ENCODE results near the gene MRTFA.
"Not testable (repeated sequence)": the region's sequence is repeated elsewhere in the genome, so short reads cannot be mapped to it uniquely, and the experiment has no call there.

MRTFA gene

DNA sequence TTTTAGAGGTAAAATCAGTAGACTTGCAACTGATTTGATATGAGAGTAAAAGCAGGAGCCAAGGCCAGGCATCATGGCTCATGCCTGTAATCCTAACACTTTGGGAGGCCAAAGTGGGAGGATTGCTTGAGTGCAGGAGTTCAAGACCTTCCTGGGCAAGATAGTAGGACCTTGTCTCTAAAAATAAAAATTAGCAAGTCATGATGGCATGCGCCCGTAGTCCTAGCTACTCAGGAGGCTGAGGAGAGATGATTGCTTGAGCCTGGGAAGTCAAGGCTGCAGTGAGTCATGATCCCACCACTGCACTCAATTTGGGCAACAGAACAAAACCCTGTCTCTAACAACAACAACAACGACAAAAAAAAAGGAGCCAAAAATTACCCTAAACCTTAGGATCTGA, 252.6 kb downstream of the MRTFA start:
- no peak for DNase-seq (ENCODE audit: extremely low spot score, insufficient read length, low read depth)

DNA sequence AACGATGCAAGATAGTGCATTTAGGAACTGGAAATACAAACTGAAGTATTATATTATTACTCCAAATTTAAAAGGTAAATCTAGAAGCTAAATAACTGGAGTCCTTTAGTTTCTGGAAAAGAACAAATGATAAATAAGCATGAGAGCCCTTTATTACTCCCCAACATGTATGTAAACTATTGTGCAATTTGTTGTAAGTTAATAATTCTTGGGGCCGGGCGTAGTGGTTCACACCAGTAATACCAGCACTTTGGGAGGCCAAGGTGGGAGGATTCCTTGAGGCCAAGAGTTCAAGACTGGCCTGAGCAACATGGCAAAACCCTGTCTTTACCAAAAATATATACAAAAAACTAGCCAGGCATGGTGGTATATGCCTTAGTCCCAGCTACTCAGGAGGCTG, 255.1 kb downstream of the MRTFA start:
- DNase-seq (ENCODE audit: extremely low spot score, insufficient read length, low read depth) (no peak), FAIRE-seq (no peak)

More for the DNA sequence above, 252.6 kb downstream of the MRTFA start:
- no peak for FAIRE-seq

DNA sequence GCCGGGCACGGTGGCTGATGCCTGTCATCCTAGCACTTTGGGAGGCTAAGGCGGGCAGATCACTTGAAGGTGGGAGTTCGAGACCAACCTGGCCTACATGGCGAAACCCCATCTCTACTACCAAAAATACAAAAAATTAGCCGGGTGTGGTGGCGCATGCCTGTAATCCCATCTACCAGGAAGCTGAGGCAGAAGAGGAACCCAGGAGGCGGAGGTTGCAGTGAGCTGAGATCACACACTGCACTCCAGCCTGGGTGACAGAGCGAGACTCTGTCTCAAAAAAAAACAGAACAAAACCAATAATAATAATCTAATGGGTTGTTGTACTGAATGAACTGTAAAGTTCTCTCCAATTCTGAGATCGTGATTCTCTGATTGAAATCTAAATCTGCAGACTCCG, 258.1 kb downstream of the MRTFA start:
- not testable (repeated sequence) for FAIRE-seq; DNase-seq (ENCODE audit: extremely low spot score, insufficient read length, low read depth)

DNA sequence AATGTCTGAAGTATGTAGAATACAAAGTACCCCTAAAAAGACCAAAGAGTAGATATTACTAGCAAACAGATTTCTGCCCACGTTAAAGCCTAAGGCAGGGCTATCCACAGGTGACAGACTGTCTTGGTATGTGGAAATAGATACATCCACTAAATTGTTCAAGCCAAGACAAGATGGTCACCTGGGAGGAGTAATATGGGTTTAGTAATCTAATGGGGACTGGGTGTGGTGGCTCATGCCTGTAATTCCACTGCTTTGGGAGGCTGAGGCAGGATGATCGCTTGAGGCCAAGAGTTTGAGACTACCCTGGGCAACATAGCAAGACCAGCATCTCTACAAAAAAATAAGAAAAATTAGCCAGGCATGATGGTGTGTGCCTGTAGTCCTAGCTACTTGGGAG, 258.6 kb downstream of the MRTFA start:
- DNase-seq (ENCODE audit: extremely low spot score, insufficient read length, low read depth) (no peak), FAIRE-seq (no peak)

DNA sequence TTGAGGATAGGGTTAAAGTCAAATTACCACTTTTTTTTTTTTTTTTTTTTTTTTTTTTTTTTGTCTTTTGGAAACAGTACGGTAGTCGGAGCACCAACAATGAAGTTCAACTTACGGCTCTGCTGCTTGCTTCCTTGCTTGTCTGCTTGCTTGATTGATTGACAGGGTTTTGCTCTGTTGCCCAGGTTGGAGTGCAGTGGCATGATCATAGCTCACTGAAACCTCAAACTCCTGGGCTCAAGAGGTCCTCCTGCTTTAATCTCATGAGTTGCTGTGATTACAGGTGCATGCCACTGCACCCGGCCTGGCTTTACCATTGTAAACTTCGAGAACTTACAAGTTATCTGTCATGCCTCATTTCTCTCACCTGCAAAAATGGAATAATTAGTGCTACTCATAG, 260.4 kb downstream of the MRTFA start:
- FAIRE-seq = peak; percentile 60
- DNase-seq (ENCODE audit: extremely low spot score, insufficient read length, low read depth) = no peak

GRCh38 chr22:40374567-40374966, 262.0 kb downstream of the MRTFA start:
- no peak for DNase-seq (ENCODE audit: extremely low spot score, insufficient read length, low read depth)
- FAIRE-seq = no peak

DNA sequence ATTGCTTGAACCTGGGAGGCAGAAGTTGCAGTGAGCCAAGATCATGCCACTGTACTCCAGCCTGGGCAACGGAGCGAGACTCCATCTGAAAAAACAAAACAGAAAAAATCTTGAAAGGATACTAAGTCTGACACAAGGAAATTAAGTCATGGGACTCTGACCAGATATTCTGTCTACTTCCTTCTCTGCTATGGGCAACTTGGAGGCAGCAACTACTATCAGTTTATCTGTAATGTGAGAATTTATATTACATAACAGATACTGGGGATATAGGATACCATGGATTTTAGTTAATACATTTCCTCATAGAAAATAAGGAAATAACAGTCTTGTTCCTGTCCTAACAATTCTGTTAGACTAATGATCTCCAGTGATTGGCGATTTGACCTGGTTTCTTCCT, 267.7 kb downstream of the MRTFA start:
- no peak for DNase-seq (ENCODE audit: extremely low spot score, insufficient read length, low read depth)
- FAIRE-seq = no peak

DNA sequence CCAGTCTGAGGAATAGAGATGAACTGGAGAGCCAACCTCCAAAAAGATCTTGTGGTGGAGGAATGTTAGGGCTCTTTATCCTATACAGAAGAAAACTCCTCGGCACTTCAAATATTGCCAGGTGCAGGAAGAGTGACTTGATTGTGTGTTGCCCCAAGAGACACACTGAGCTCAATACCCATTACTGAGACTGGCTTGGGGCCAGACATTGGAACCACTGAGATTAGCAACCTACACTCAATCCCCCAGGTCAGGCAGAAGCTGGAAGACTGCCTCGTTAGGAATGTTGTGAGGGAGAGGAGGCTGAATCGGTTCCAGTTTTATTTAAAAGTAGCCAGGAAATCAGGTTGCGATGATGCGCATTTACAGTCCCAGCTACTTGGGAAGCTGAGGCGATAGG, 268.5 kb downstream of the MRTFA start:
- no peak for FAIRE-seq
- DNase-seq (ENCODE audit: extremely low spot score, insufficient read length, low read depth) = no peak

GRCh38 chr22:40367342-40367741, 269.2 kb downstream of the MRTFA start:
- FAIRE-seq (no peak), DNase-seq (ENCODE audit: extremely low spot score, insufficient read length, low read depth) (no peak)

DNA sequence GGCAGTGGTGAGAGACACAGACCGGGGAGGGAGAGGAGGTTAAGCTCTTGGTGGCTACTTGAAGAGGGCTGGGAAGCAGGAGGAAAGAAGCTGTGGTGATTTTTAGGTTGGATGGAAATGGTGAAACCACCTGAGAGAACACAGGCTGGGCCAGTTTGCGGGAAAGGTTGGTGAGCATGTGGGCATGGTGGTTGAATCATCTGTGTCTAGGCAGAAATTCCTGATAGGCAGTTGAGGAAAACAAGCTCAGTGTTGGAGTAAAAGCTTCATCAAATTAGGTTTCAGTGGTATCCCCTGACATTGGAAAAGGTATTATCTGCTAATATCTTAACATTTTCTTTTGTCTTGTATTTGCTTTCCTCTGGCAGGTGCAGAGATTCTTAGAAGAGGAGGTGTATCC, 270.5 kb downstream of the MRTFA start:
- DNase-seq (ENCODE audit: extremely low spot score, insufficient read length, low read depth) = no peak
- FAIRE-seq = no peak

- DNase-seq (ENCODE audit: extremely low spot score, insufficient read length, low read depth) = no peak
- FAIRE-seq = no peak
These were observed 272.1 kb downstream of the MRTFA start for GRCh38 chr22:40364431-40364830.

GRCh38 chr22:40363059-40363458, 273.5 kb downstream of the MRTFA start:
- FAIRE-seq = no peak
- no peak for DNase-seq (ENCODE audit: extremely low spot score, insufficient read length, low read depth)

GRCh38 chr22:40361100-40361499, 275.4 kb downstream of the MRTFA start:
- DNase-seq (ENCODE audit: extremely low spot score, insufficient read length, low read depth) = no peak
- FAIRE-seq = no peak

Data from GM18507 (cell line).